Left ventricle myocardium inferior (tissue), 1 donor: ENCODE data around the gene MTMR6. TPM values are rescaled to one million over a fixed set of nuclear protein-coding genes. Genes with fewer than 3 reads are reported as not detected.

ENCODE experiments used
- DNase-seq: peaks from one replicate; pipeline ENCODE4 v3.0.0-alpha.2; 2020
- H3K27ac ChIP-seq: fragments of 200-600 bp; replicated peaks from 2 replicates; pipeline ENCODE4 v1.8.0; 2021
- H3K27me3 ChIP-seq: fragments of 200-600 bp; 2 replicates; pipeline ENCODE4 v1.8.0; 2021; ENCODE audit warnings: low read depth
- H3K36me3 ChIP-seq: fragments of 200-600 bp; 2 replicates; pipeline ENCODE4 v1.8.0; 2021
- H3K4me1 ChIP-seq: fragments of 200-600 bp; 2 replicates; pipeline ENCODE4 v1.8.0; 2021
- H3K4me3 ChIP-seq: fragments of 200-600 bp; 2 replicates; pipeline ENCODE4 v1.8.0; 2021; ENCODE audit warnings: mild to moderate bottlenecking, moderate library complexity
- H3K9me3 ChIP-seq: fragments of 200-600 bp; replicated peaks from 2 replicates; pipeline ENCODE4 v1.8.0; 2021
- CTCF ChIP-seq: fragments of 200-600 bp; IDR thresholded peaks from 2 replicates; pipeline ENCODE4 v1.8.0; 2021; ENCODE audit warnings: antibody characterized with exemption, mild to moderate bottlenecking, borderline replicate concordance
- intact Hi-C: fragments of 100-400 bp; cut with micrococcal nuclease; formaldehyde crosslinking; loops from one replicate; pipeline ENCODE4 v1.11.0; 2022
- total RNA-seq: library from RNA; stranded (reverse); fragmentation: NEBNext Ultra II Directional; extraction: Animal tissue kit (Norgen Biotek cat#: 25700); gene quantifications from one replicate; pipeline ENCODE4 v1.2.1, GENCODE V29; 2021
- donor health status: DM: no; HTN: yes; CAD: no; lungs with severe emphysema.

MTMR6 gene
- total RNA-seq, 1 donor from 2014 or later, result 17.4 TPM

- TF ChIP-seq CTCF, result no peak
- Histone ChIP-seq H3K4me3 (no peak overlapping the region), H3K9me3 (no peaks in the 10 kb centered on the region), H3K4me1 (peaks cover 10% of the 10 kb centered on the region), H3K36me3 (no peaks in the 10 kb centered on the region), H3K27me3 (peaks cover 21% of the 10 kb centered on the region), H3K27ac (no peak overlapping the region)
- DNase-seq, result no peak
- intact Hi-C loops, result no loop called here
Measured at GRCh38 chr13:25218019-25218418, 69.3 kb downstream of the MTMR6 start.

GRCh38 chr13:25217023-25217885, 70.0 kb downstream of the MTMR6 start:
- Histone ChIP-seq H3K36me3 (no peaks in the 10 kb centered on the region), H3K4me3 (no peak overlapping the region), H3K9me3 (no peaks in the 10 kb centered on the region), H3K27me3 (peaks cover 13% of the 10 kb centered on the region), H3K27ac (no peak overlapping the region), H3K4me1 (peaks cover 10% of the 10 kb centered on the region)
- intact Hi-C loops, result no loop called here
- no peak for TF ChIP-seq CTCF
- no peak for DNase-seq

GRCh38 chr13:25215253-25215575, 72.1 kb downstream of the MTMR6 start:
- no peaks in the 10 kb centered on the region for H3K36me3 ChIP-seq
- H3K9me3 ChIP-seq, result no peaks in the 10 kb centered on the region
- no peaks in the 10 kb centered on the region for H3K27me3 ChIP-seq
- no peak overlapping the region for H3K27ac ChIP-seq
- peaks cover 10% of the 10 kb centered on the region for H3K4me1 ChIP-seq
- TF ChIP-seq CTCF, result no peak
- H3K4me3 ChIP-seq, result no peak overlapping the region
- intact Hi-C loops, result no loop called here
- DNase-seq, result no peak

GRCh38 chr13:25214491-25215252, 72.6 kb downstream of the MTMR6 start:
- H3K27ac ChIP-seq, result no peak overlapping the region
- H3K27me3 ChIP-seq, result no peaks in the 10 kb centered on the region
- no peak for DNase-seq
- H3K4me1 ChIP-seq, result peaks cover 10% of the 10 kb centered on the region
- H3K9me3 ChIP-seq, result no peaks in the 10 kb centered on the region
- no peaks in the 10 kb centered on the region for H3K36me3 ChIP-seq
- intact Hi-C loops, result no loop called here
- no peak for TF ChIP-seq CTCF
- no peak overlapping the region for H3K4me3 ChIP-seq

- H3K27ac ChIP-seq, result no peak overlapping the region
- H3K9me3 ChIP-seq, result no peaks in the 10 kb centered on the region
- no peak for TF ChIP-seq CTCF
- H3K36me3 ChIP-seq, result no peaks in the 10 kb centered on the region
- H3K4me3 ChIP-seq, result no peak overlapping the region
- no peak for DNase-seq
- no peaks in the 10 kb centered on the region for H3K27me3 ChIP-seq
- peaks cover 10% of the 10 kb centered on the region for H3K4me1 ChIP-seq
- intact Hi-C loops, result no loop called here
Measured at GRCh38 chr13:25213715-25214114, 73.6 kb downstream of the MTMR6 start.
